Activated T-helper 2 cell treated with anti-CD3 and anti-CD28 coated beads, Interferon-gamma antibody, Interleukin-2, Interleukin-4, amounts not matched to agents 10 μg/mL and 5 μg/mL and 100 μg/mL, durations not matched to agents 14 hours and 24 hours and 36 hours (primary cell): Measurements from ENCODE around the gene CDH16. TPM values are rescaled to one million over a fixed set of nuclear protein-coding genes. Genes with fewer than 3 reads are reported as not detected.
"Not testable (repeated sequence)": the region's sequence is repeated elsewhere in the genome, so short reads cannot be mapped to it uniquely, and the experiment has no call there.

ENCODE experiments used
- DNase-seq: peaks from one replicate; pipeline ENCODE4 v3.0.0; 2021; ENCODE audit warnings: low spot score
- H3K27ac Mint-ChIP-seq: one replicate; pipeline ENCODE4 v1.8.0; 2021; ENCODE audit warnings: mixed read lengths
- H3K27me3 Mint-ChIP-seq: one replicate; pipeline ENCODE4 v1.8.0; 2021; ENCODE audit warnings: low read depth, mixed read lengths
- H3K36me3 Mint-ChIP-seq: one replicate; pipeline ENCODE4 v1.8.0; 2021; ENCODE audit warnings: low read depth, mixed read lengths
- H3K4me1 Mint-ChIP-seq: one replicate; pipeline ENCODE4 v1.8.0; 2021; ENCODE audit warnings: low read depth, mixed read lengths
- H3K4me3 Mint-ChIP-seq: one replicate; pipeline ENCODE4 v1.8.0; 2021; ENCODE audit warnings: low read depth, mild to moderate bottlenecking, moderate library complexity, mixed read lengths
- H3K9me3 Mint-ChIP-seq: one replicate; pipeline ENCODE4 v1.8.0; 2021; ENCODE audit warnings: mixed read lengths
- intact Hi-C: fragments of 100-400 bp; cut with micrococcal nuclease; formaldehyde crosslinking; loops from one replicate; pipeline ENCODE4 v1.15.1; 2023
- total RNA-seq: library from RNA; stranded (reverse); gene quantifications from 2 replicates; pipeline ENCODE4 v1.2.3, GENCODE V29; 2022

Gene CDH16
- total RNA-seq, 1 donor from 2014 or later = not detected

- peak; percentile 91 for DNase-seq
- Mint-ChIP-seq H3K4me1 (peaks cover 37% of the 10 kb centered on the region), H3K9me3 (peaks cover 5% of the 10 kb centered on the region), H3K4me3 (peak within 1 kb of the TSS; percentile 98), H3K27me3 (no peaks in the 10 kb centered on the region), H3K36me3 (peaks cover 17% of the 10 kb centered on the region), H3K27ac (peak within 1 kb of the TSS; percentile 99)
- intact Hi-C loops = loop anchor here (5.0 kb wide), 1 partner anchor 47 kb away; the partner anchor contains the start of gene RRAD
Measured at GRCh38 chr16:66880288-66881013, 38.2 kb downstream of the CDH16 start, which contains the start of gene PDP2. Gene PDP2 (plus strand): TSS chr16:66880515. CDS start chr16:66884285, 3,770 bp downstream.

DNA sequence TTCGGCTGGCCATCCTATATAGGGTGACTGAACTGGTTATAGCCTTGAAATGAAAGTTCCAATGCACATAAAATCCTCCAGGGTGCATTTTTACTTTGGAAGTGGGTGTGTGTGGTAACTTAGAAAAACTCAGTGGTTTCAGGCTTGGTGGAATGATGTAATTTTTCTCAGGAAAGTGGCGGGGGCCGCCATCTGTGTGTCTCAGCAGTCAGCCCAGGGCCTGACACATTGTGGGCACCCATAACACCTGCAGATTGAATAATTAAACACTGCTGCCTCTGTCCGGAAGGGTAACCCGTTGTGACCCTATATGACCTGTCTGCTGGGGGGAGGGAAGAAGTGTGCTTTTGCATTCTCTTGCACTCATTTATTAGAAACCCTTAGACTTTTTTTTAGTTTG is 40.6 kb downstream of the CDH16 start:
- intact Hi-C loops = loop anchor here (10.0 kb wide), 3 partner anchors 177 to 353 kb away; partner anchors contain the start of genes B3GNT9, FBXL8 and TRADD
- DNase-seq = no peak
- Mint-ChIP-seq H3K4me3 (peak overlapping the region; percentile 57), H3K27me3 (no peaks in the 10 kb centered on the region), H3K9me3 (peaks cover 5% of the 10 kb centered on the region), H3K27ac (peak overlapping the region; percentile 81), H3K4me1 (peaks cover 48% of the 10 kb centered on the region), H3K36me3 (peaks cover 3% of the 10 kb centered on the region)

DNA sequence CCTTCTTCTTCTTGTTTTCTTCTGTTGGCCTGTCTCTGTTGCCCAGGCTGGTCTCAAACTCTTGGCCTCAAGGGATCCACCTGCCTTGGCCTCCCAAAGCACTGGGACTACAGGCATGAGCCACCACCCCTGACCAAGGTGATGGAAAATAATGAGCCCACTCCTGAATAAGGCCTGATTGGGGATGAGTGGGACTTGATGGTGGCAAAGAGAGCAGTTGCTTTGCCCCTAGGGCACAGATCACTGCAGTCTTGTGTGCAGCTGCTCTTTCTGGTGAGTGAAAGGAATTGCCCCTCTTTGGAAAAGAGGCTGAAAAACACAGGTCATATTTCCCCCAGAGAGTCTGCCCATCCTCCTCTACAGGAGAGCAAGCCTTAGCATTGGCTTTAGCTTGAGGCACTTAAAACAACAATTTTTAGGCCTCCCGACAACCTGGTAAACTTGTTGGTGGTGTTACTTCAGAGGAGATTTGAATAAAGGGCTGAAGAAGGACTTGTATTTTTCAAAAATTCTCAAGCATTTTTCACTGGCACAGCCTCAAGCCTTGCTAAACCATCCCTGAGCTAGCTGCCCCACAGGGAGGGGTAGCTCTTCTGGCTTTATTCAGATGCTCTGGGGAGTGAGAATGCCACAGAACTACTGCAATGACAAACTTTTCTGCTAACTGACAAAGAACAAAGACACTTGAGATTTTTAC is 44.5 kb downstream of the CDH16 start:
- H3K4me3 Mint-ChIP-seq = peak overlapping the region; percentile 52
- no peaks in the 10 kb centered on the region for H3K36me3 Mint-ChIP-seq
- H3K9me3 Mint-ChIP-seq = peaks cover 5% of the 10 kb centered on the region
- intact Hi-C loops = loop anchor here (5.0 to 10.0 kb wide), 5 partner anchors 181 to 467 kb away; partner anchors contain the start of genes B3GNT9, FBXL8 and TRADD
- no peaks in the 10 kb centered on the region for H3K27me3 Mint-ChIP-seq
- peak overlapping the region; percentile 96 for H3K27ac Mint-ChIP-seq
- DNase-seq = no peak
- peaks cover 49% of the 10 kb centered on the region for H3K4me1 Mint-ChIP-seq

- Mint-ChIP-seq H3K27me3 (no peaks in the 10 kb centered on the region), H3K4me1 (peaks cover 48% of the 10 kb centered on the region), H3K9me3 (peaks cover 5% of the 10 kb centered on the region), H3K4me3 (no peak overlapping the region), H3K27ac (peak overlapping the region; percentile 96), H3K36me3 (no peaks in the 10 kb centered on the region)
- no peak for DNase-seq
- intact Hi-C loops = loop anchor here (1.0 to 10.0 kb wide), 6 partner anchors 42 to 466 kb away; partner anchors contain the start of genes B3GNT9, FBXL8 and TRADD
Measured at GRCh38 chr16:66873685-66874055, 45.0 kb downstream of the CDH16 start.

GRCh38 chr16:66872943-66873684 is 45.6 kb downstream of the CDH16 start:
- Mint-ChIP-seq H3K4me1 (peaks cover 43% of the 10 kb centered on the region), H3K27me3 (no peaks in the 10 kb centered on the region), H3K36me3 (no peaks in the 10 kb centered on the region), H3K9me3 (peaks cover 5% of the 10 kb centered on the region), H3K4me3 (peak overlapping the region; percentile 82), H3K27ac (peak overlapping the region; percentile 92)
- intact Hi-C loops = loop anchor here (1.0 to 10.0 kb wide), 6 partner anchors 42 to 466 kb away; partner anchors contain the start of genes B3GNT9, FBXL8 and TRADD
- DNase-seq = peak; percentile 93

DNA sequence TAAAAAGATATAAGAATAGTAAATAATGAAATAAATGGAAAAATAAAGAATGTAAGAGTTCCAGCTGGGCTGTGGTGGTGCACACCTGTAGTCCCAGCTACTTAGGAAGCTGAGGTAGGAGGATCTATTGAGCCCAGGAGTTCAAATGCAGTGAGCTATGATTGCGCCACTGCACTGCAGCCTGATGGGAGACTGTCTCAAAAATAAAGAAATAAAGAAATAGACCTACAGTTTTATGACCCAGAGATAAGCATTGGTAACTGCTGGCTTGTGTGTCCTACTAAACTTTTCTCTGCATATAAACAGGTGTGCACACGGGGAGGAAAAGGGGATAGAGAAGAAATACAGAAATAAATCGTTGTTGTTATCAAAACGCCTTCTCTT is 46.1 kb downstream of the CDH16 start:
- peak overlapping the region; percentile 92 for H3K27ac Mint-ChIP-seq
- intact Hi-C loops = loop anchor here (5.0 to 10.0 kb wide), 5 partner anchors 182 to 465 kb away; partner anchors contain the start of genes B3GNT9, FBXL8 and TRADD
- no peaks in the 10 kb centered on the region for H3K36me3 Mint-ChIP-seq
- H3K9me3 Mint-ChIP-seq = peaks cover 5% of the 10 kb centered on the region
- peaks cover 43% of the 10 kb centered on the region for H3K4me1 Mint-ChIP-seq
- no peaks in the 10 kb centered on the region for H3K27me3 Mint-ChIP-seq
- no peak for DNase-seq
- peak overlapping the region; percentile 82 for H3K4me3 Mint-ChIP-seq

- DNase-seq = no peak
- Mint-ChIP-seq H3K36me3 (no peaks in the 10 kb centered on the region), H3K4me3 (no peak overlapping the region), H3K9me3 (peaks cover 5% of the 10 kb centered on the region), H3K27ac (no peak overlapping the region), H3K27me3 (no peaks in the 10 kb centered on the region), H3K4me1 (peaks cover 43% of the 10 kb centered on the region)
- intact Hi-C loops = loop anchor here (5.0 to 10.0 kb wide), 5 partner anchors 183 to 465 kb away; partner anchors contain the start of genes B3GNT9, FBXL8 and TRADD
Measured at GRCh38 chr16:66871840-66872239, 46.8 kb downstream of the CDH16 start.

DNA sequence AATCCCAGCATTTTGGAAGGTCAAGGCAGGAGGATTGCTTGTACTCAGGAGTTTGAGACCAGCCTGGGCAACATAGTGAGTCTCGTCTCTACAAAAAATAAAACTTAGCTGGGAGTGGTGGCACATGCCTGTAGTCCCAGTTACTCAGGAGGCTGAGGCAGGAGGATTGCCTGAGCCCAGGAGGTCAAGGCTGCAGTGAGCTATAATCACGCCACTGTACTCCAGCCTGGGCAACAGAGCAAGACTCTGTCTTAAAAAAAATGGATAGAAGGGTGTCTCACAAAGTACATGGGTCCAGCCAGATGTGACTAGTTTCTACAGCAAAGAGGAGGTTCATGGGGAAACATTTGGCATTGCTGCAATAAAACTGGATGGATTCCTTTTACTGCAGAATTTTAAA is 47.3 kb downstream of the CDH16 start:
- not testable (repeated sequence) for H3K27me3 Mint-ChIP-seq, DNase-seq, H3K4me3 Mint-ChIP-seq, H3K36me3 Mint-ChIP-seq, H3K9me3 Mint-ChIP-seq, H3K27ac Mint-ChIP-seq
- peaks cover 43% of the 10 kb centered on the region for H3K4me1 Mint-ChIP-seq
- intact Hi-C loops = loop anchor here (5.0 to 10.0 kb wide), 5 partner anchors 183 to 464 kb away; partner anchors contain the start of genes B3GNT9, FBXL8 and TRADD

- Mint-ChIP-seq H3K36me3 (no peaks in the 10 kb centered on the region), H3K27ac (no peak overlapping the region)
- intact Hi-C loops = loop anchor here (5.0 kb wide), 2 partner anchors 127 to 142 kb away; no protein-coding TSS in a partner anchor
Measured at GRCh38 chr16:66869424-66869823, 49.3 kb downstream of the CDH16 start.

DNA sequence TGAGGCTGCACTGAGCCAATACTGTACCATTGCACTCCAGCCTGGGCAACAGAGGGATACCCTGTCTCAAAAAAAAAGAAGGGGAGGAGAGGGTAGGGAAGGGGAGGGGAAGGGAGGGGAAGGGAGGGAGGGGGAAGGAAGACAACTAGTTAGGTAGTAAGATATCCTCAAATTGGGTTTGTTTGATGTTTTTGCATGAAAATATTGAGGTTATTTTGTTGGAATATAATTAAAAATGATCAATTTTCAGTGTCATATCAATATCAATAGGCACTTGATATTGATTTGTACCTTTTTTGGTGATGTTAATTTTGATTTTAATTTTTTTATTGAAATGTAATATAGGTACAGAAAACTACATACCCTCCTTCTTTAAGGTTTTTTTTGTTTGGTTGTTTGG is 55.0 kb downstream of the CDH16 start:
- no peaks in the 10 kb centered on the region for H3K9me3 Mint-ChIP-seq
- no peak overlapping the region for H3K4me3 Mint-ChIP-seq
- no peaks in the 10 kb centered on the region for H3K36me3 Mint-ChIP-seq
- DNase-seq = no peak
- intact Hi-C loops = no loop called here
- H3K27me3 Mint-ChIP-seq = no peaks in the 10 kb centered on the region
- peaks cover 5% of the 10 kb centered on the region for H3K4me1 Mint-ChIP-seq
- H3K27ac Mint-ChIP-seq = no peak overlapping the region

More at GRCh38 chr16:66869424-66869823, 49.3 kb downstream of the CDH16 start:
- Mint-ChIP-seq H3K9me3 (no peaks in the 10 kb centered on the region), H3K27me3 (no peaks in the 10 kb centered on the region), H3K4me3 (no peak overlapping the region), H3K4me1 (peaks cover 27% of the 10 kb centered on the region)
- no peak for DNase-seq

- no peaks in the 10 kb centered on the region for H3K4me1 Mint-ChIP-seq
- DNase-seq = no peak
- no peak overlapping the region for H3K4me3 Mint-ChIP-seq
Measured at GRCh38 chr16:66862023-66862520, 56.6 kb downstream of the CDH16 start.

More at GRCh38 chr16:66862023-66862520, 56.6 kb downstream of the CDH16 start:
- Mint-ChIP-seq H3K27me3 (no peaks in the 10 kb centered on the region), H3K36me3 (no peaks in the 10 kb centered on the region), H3K9me3 (no peaks in the 10 kb centered on the region), H3K27ac (no peak overlapping the region)
- intact Hi-C loops = no loop called here
